ENCODE results near the gene GRIN2A.

GRCh38 chr16:9966569-9967157 lies 215.6 kb downstream of the GRIN2A start:
- no peak for TF ChIP-seq EZH2 (IDR thresholded peaks at IDR 0.05; ENCODE audit: insufficient read depth, poor library complexity, severe bottlenecking)
- TF ChIP-seq EZH2phosphoT487 (IDR thresholded peaks at IDR 0.05; ENCODE audit: insufficient read depth, low read depth): no peak

Data from GM23248 (cell line).